GM19043 (cell line): ENCODE measurements around the gene NEDD4L.
"Not testable (repeated sequence)": the region's sequence is repeated elsewhere in the genome, so short reads cannot be mapped to it uniquely, and the experiment has no call there.

ENCODE experiments used
- ATAC-seq: cut with Tn5 transposase; IDR thresholded peaks from one replicate; pipeline ENCODE4 v1.9.1; 2021; ENCODE audit warnings: low read depth; ENCODE audit not compliant: unreplicated experiment

Gene NEDD4L

DNA sequence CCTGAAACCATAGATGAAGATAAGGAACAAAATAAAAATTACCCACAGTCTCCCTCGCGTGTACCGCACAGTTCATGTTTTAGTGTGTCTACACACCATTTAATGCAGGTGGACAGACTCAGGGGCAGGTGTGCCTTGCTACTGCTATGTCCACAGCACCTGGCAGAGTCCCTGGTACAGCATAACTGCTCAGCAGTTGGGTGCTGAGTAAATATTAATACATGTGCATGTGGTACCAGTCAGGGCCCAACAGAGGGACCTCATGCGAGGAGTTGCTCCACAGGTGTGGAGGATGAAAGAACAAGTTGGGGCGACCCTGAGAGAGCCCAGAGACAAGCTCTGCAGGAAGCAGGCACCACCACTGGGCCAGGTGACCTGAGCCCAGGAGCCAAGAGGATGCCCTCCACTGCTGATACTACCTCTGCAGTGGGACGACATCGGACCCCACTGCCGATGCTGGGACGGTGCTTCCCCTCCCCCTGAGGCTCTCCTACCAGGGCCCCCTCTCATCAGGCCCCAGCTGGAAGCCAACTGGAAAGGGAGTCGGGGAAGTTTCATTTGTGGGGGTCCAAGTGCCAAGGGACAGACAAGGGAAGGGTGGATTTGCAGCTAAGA, 100.8 kb downstream of the NEDD4L start:
- ATAC-seq, result no peak

DNA sequence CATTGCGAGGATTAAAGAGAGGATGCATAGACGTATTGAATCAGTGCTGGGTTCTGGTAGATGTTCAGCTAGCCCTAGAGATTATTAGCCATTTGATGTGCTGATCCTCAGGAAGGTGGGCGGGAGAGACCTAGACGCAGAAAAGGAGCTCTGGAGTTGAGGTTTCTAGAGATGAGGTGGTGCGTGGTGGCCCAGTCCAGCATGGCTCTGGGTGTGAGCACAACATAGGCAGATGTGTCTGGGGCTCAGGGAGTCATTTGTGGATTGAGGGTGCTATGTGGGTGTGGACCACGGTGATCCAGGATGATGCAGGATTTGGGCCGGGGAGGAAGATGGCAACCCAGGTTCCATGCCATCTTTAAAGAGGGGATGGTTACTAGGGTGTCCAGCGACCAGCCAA, 102.1 kb downstream of the NEDD4L start:
- ATAC-seq, result no peak

DNA sequence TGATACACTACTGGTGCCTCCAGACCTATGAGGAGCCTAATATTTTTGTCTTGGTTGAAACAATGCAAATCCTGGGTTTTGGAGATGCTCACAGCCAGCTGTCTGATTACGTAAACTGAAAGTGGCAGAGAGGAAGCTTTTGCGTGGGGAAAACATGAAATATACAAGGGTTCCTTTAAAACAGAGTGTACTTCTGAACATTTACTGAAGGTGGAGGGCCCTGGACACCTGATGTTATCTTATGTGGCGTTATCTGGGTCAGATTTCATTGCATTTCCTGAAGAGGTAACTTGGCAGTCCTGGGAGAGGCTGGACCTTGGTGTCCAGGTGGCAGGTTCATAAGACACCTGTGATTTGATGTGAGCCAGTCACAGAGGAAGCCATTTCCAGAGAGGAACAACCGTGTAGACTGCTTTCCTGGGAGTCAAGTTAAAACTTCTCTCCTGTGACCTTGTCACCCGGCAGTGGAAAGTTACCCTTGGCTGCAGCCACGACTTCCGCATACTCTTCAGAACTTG, 105.0 kb downstream of the NEDD4L start:
- ATAC-seq, result peak; percentile 68

DNA sequence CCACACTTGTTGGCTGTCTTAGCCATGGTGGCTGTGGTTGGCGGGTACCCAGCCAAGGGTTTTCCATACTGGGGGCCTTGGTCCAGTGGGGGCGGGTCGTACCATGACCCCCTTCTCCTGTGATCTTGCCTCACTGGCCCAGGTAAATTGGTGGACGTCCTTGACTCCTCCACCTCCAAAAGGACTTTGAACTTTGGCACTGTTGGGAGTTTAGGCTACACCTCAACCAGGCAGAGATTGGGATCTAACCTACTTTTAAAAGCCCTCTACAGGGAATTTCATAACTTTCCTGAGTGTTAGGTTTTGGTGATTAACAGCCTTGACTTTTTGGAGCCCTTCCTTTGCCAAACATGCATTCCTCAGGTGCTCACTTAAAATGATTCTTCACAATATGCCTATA, 106.7 kb downstream of the NEDD4L start:
- ATAC-seq, result no peak

DNA sequence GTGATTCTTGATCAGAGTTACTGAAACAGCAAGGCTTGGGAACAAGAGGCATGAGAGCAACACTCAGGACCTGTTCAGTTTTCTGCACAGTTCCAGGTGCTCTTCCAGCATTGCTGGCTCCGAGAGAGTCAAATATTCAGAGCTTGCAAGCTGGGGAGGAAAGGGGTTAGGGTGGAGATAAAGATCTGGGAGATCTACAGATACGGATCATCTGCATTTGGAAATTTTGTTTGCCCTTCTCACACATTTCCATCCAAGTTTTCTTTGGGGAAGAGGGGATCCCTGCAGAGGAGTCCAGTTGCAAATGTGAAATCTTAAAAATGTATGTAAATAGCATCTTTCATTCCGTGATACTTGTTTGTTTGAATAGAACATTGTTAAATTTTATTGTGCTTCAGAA, 108.2 kb downstream of the NEDD4L start:
- no peak for ATAC-seq

DNA sequence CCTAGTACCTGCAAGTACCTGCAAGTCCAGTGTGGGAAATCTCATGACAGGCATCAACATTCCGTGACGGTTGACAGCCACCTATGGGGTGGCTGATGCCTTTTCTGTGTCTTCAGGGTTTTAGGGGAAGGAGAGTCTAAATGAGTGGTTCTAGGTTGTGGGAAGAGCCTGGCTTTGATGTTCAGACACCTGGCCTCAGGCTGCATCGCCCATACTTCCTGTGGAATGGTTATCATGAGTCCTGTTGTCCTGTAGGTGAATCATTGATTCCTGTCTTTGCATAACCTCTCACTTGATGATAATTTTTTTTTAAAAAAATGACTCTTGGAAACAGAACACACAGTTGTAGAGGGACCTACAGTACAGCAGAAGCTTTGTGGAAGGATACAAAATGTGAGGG, 108.9 kb downstream of the NEDD4L start:
- no peak for ATAC-seq

DNA sequence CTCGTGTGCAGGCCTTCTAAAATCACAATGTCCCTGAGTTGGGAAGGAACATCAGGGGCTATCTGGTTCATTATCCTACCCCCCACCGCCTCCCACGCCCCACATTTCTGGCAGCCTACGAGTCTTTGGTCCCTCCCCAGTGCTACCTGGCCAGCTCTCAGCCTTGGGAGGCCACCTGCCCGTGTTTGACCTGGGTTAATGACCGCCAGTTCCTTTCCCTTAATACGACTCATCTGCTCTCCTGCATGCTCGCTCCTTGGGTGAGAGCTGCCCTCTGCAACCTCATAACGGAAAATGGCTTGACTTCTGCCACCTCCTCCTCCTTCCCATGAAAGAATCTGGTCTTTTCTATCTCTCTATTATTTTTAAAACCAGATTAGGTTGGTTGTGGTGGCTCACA, 112.5 kb downstream of the NEDD4L start:
- no peak for ATAC-seq

DNA sequence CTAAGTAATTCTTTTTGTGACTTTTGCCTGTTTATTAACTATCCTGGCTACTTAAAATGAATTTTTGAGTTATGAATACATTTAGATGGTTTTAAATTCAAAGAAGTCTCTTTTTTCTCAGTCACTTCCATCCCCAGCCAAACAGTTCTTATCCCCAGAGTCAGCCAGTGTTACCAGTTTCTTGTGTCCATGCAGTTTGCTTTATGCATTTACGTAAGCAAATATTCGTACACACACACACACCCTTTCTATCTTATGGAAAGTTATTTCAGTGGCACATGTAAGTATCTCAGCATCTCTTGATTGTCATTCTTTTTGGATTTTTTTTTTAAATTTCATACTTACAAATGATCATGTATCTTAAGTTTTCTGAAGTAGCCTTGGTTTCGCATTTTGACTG, 113.2 kb downstream of the NEDD4L start:
- no peak for ATAC-seq

DNA sequence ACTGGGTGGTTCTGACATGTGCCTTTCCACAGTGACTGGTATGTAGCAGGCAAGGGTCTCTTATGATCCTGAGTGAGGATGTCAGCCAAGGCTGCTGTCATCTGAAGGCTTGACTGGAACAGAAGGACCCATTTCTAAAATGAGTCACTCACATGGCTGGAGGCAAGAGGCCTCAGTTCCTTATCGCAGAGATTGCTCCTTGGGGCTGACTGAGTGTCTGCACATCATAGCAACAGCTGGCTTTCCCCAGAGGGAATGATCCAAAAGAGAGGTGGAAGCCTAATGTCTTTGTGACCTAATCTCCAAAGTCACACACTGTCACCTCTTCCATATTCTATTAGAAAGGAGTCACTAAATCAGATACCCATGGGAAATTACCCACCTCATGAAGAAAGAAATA, 114.0 kb downstream of the NEDD4L start:
- no peak for ATAC-seq

DNA sequence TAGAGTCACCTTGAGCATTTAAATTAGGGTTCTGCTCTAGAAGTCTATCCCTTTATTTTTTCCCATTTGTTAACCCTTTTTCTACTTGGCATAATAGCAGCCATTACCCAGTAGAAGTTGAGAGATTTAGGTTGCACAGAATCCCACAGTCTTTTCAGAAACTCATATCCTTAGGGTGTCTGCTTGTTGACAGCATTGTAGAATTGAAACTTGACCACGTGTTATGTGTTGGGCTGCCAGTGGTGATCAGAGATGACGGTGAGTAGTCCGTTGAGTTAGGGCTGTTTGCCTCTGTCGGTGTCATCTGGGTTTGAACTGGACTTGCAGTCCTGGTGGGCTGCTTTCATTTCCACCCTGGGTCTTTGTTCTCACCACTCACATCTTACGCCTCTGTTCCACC, 114.4 kb downstream of the NEDD4L start:
- no peak for ATAC-seq

DNA sequence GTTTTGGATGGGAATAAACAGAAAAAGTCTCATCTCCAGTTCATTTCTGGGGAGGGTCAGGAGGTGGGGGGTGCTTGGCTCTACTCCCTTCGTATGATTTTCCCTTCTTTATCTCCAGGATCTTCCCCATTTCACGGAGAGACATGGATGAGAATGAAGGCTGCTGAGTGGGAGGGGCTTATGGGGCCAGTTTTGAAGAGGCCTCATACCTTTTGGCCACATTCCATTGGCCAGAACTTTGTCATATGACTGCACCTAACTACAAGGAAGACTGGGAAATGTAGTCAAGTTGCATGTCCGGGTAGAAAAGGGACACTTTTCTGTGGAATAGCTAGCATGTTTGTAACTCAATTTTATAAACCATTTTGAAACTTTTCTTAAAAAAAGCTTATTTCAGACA, 117.6 kb downstream of the NEDD4L start:
- no peak for ATAC-seq

DNA sequence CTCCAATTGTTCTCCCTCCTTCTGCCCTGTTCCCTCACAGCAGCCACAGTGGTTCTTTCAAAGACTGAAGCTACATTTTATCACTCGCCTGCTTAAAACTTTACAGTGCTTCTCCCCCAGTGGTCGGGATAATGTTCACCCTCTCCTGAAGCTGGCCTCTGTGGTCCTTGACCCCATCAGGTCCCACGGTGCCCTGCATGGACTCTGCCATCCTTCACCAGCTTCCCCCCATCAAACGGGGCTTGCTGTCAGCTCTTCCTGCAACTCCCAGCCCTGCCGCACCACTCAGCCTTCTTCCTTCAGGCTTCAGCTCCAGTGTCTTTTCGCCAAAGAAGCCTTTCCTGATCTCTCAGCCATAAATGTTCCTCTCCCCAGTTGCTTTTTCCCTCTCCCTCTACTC, 118.1 kb downstream of the NEDD4L start:
- no peak for ATAC-seq

DNA sequence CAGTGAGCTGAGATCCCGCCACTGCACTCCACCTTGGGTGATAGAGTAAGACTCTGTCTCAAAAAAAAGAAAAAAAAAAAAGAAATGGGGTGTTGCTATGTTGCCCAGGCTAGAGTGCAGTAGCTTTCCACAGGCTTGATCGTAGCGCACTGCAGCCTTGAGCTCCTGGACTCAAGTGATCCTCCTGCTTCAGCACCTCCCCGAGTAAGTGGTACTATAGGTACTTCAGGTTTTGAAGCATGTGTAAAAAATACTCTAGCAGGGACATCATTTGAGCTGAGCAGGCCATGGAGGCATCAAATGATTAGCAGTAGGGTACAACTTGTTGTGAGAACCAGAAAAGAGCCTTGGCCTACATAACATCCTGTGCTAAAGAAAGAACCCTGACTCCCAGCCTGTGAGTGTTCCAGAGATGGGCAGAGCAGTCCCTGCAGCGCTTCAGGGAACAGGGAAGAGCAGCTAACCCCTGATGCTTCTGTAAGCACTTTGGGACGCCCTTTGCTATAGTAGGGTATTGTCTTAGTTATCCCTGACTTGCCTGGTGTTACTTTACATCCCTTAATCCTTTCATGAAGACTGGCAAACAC, 119.1 kb downstream of the NEDD4L start:
- no peak for ATAC-seq

DNA sequence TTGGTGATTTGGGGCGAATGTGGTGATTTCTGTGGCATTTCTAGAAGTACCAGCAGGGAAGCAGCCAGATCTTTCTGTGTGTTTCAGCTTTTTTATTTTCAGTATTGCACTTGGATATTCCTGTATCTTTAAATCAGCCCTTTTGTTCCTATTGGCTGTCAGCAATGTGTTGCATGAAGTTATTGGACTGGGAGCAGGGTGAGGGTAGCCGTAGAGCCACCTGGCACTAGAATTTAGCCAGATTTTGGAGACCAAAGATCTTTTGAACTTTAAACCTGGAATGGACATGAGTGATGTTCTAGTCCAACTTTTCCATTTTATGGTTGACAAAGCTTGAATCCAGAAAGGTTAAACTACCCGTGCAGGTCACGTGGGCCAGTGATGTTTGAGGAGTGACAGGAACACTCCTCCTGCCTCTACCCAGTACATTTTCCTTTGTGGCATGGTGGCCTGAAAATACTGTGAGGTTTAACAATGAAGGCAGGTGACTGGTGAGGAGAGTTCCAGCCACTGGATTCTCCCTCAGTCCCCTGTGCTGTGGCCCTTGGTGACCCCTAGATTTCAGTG, 122.3 kb downstream of the NEDD4L start:
- ATAC-seq, result no peak

DNA sequence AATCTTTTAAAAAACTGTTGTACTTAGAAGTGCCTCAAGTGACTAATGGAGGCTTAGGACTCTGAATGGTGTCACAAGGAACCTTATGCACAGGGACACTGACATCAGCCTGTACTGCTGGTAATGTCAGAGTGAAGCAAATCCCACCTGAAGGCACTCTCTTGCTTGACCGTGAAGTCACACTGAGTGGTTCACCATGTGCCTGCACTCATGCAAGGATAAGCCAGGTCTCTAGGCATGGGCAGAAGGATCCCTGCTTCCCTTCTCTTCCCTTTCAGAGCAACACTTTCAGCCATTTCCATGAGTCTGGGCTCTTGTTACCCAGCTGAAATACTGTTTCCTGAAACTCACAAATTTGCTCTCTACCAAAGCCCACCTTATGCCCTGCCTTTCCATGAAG, 123.0 kb downstream of the NEDD4L start:
- ATAC-seq, result no peak

DNA sequence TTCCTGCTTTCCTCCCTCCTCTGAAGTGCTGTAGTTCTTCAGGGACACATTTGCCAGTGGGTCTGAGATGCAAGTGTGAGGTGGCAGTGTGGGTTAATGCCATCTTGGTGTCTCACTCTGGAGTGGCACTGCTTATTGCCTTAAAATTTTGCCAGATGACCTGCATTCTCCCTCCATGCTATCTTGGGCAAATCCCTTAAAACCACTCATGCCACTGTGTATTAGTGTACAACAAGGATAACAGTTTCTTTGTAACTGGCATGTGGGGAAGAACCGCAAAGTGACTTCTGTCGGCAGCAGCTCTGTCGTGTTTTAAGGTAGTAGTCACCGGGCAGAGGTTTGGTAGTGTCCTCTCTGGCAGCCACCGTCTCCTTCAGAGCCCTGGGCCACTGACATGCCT, 124.2 kb downstream of the NEDD4L start:
- ATAC-seq, result no peak

DNA sequence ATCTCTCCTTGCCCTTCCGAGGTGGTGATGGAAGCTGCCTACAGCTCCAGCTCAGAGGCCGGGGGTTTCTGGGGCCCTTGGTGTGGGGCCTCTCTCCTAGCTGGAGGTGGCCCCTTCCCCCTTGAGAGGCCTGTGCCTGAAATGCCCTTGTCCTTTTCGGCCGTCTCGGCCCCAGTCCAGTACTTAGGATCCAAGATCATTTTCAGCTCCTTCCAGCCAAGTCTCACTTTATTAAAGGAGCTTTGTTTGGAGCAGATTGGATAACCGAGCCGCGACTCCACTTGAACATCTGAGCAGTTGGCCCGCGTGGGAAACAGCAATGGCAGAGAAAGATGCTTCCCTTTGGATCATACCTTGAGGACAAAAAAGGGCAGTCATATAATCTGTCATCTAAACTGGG, 125.0 kb downstream of the NEDD4L start:
- no peak for ATAC-seq

DNA sequence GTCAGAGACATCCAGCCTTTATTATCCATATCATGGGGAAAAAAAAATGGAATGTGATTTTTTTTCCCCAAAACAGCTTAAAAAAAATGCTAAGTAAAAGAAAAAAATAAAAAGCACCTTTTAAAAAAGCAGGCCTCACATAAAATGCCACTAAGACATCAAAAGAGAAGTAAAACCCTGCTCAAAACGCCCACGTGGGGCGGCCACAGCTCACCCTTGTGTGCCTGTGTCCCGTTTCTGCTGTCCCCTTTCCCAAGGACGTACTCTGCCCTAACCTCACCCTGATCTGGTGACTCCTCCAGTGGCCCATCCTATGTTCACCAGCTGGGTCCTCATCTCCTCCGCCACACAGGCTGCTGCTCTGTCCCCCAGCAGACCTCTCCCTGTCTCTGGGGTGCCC, 125.4 kb downstream of the NEDD4L start:
- no peak for ATAC-seq

DNA sequence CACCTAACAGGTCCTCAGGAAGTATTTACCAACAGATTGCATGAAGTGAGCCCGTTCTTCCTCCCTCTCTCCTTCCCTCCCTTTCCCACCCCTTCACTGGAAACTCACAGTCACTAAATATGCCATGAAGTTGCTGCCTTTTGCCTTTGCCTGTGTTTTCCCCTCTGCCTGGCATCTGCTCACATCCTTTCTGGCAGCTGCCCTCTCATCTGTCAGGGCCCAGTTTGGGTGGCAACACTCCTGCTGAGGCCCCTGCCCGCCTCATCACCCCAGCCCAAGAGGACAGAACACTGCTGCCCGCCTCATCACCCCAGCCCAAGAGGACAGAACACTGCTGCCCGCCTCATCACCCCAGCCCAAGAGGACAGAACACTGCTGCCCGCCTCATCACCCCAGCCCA, 126.0 kb downstream of the NEDD4L start:
- not testable (repeated sequence) for ATAC-seq

DNA sequence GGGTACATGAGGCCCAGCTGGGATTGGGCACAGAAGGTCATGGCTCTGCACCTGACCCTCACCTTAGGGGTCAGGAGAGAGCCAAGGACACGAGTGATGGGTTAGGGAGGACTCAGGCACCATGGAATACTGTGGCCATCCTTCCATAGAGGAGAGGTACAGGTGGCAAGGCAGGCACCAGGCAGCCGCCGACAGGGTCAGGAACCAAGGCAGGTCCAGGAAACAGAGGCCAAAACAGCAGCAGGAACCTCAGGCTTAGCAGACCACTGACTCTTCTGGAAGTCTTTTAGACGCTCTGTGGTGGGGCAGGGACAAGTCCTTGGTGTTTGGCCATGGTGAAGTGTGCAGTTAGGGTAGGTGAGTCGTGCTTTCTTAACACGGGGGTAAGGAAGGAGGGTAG, 128.0 kb downstream of the NEDD4L start:
- no peak for ATAC-seq

DNA sequence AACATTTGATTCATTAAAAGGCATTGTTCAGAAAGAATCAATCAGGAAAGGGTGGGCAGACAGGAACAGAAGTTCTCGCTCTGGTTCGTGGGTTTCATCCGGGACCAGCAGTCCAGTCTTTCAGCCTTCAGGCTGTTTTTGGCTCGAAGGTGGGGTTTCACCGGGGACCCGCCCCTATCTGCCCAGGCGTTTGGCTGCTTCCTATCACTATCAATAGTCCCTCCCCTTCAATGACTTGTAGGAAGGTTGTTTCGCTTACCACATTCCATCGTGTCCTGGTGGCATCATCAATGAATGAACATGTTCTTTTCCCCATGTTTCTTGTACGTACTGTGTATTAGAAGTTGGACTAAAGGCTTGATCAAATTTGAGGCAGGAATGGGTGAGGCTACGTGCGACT, 130.3 kb downstream of the NEDD4L start:
- ATAC-seq, result no peak

DNA sequence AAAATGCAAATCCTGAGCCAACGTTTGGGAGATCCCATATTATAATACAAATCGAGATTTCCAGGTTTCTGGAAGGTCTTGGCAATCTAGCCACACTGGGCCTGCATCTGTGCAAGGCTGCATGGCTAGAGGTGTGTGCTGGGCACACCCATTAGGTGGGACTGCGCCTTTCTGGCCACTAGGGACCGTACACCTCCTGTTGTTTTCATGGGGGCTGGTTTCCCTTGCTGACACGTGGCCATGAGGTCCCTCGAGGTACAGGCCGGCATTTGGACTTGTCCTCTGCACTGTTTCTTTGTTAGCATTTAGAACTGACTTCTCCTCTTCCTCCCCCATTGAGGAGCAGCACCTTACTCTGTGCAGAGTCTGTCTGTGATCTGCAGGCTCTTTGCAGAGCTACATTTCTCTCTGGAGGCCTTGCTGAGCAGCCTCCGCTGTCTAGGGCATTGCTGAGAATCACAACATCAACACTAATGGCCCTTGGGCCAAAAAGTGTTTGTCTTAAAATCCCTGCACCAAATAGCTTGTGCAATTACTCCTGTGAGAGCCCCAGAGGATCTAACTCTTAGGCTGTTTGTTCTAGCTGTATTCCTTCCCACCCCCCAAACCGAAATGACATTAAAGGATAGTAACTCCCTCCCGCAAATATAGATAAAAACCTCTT, 131.2 kb downstream of the NEDD4L start:
- no peak for ATAC-seq
